SK-N-MC (cell line): ENCODE results near the gene SELENOO.

Experiments used
- EZH2 ChIP-seq: fragments of 200-600 bp; sonication (generic); IDR thresholded peaks from one replicate; pipeline ENCODE4 v1.6.1; 2017; ENCODE audit warnings: antibody characterized with exemption
- FOXP2 ChIP-seq: optimal IDR thresholded peaks from 2 replicates; pipeline ENCODE3; 2011; ENCODE audit warnings: mild to moderate bottlenecking, moderate library complexity; ENCODE audit not compliant: insufficient read depth; ENCODE audit errors: extremely low read length, control extremely low read depth
- POLR2AphosphoS5 ChIP-seq: IDR thresholded peaks from 2 replicates; pipeline ENCODE4 v1.6.1; 2012; ENCODE audit warnings: mild to moderate bottlenecking, low read depth, low read length, borderline replicate concordance

DNA sequence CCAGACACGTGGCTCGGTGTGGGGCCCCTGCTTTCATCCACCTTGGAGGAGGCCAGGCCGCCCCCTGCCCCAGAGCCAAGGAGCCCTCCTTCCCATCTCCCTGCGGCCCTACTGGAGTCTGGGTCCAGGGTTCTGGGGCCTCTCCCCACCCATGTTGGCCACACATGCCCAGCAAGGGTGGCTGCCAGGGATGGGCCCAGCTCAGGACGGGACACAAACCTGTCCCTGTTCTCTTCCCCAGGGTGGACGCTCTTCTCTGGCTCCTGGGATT lies 25.7 kb upstream of the SELENOO start:
- TF ChIP-seq POLR2AphosphoS5: no peak
- TF ChIP-seq EZH2: no peak
- no peak for TF ChIP-seq FOXP2
